Measurements from ENCODE around the gene ZER1. TPM values are rescaled to one million over a fixed set of nuclear protein-coding genes. Genes with fewer than 3 reads are reported as not detected.

ZER1 gene
- total RNA-seq, 1 experiment from 2014 or later, result 15.2 TPM

Other genes with a start within 250 kb of the ZER1 start
- 332 and 344 TPM in 2 replicates for gene SPTAN1, start 219.3 kb downstream of the ZER1 start, total RNA-seq (2022)
- 52.4 and 53.2 TPM in 2 replicates for gene DYNC2I2, start 115.1 kb downstream of the ZER1 start, total RNA-seq (2022)
- gene SET, start 82.7 kb downstream of the ZER1 start, total RNA-seq (2022), result 321 and 367 TPM in 2 replicates
- 6.8 and 7.7 TPM in 2 replicates for gene PKN3, start 69.4 kb downstream of the ZER1 start, total RNA-seq (2022)
- 35.4 and 36.5 TPM in 2 replicates for gene ZDHHC12, start 47.8 kb downstream of the ZER1 start, total RNA-seq (2022)
- gene TBC1D13, start 15.3 kb upstream of the ZER1 start, total RNA-seq (2022), result 16.6 and 18.2 TPM in 2 replicates
- gene ENDOG, start 46.6 kb upstream of the ZER1 start, total RNA-seq (2022), result 15.2 and 17.5 TPM in 2 replicates
- gene SPOUT1, start 57.9 kb upstream of the ZER1 start, total RNA-seq (2022), result 35.8 and 46.8 TPM in 2 replicates
- 3.7 and 4.1 TPM in 2 replicates for gene KYAT1, start 110.0 kb upstream of the ZER1 start, total RNA-seq (2022)
- gene LRRC8A, start 110.2 kb upstream of the ZER1 start, total RNA-seq (2022), result 28.7 and 29.9 TPM in 2 replicates
- 0.66 TPM in 1 of 2 replicates, not detected in the other for gene PHYHD1, start 149.1 kb upstream of the ZER1 start, total RNA-seq (2022)
- gene DOLK, start 175.7 kb upstream of the ZER1 start, total RNA-seq (2022), result 14.6 and 14.7 TPM in 2 replicates
- gene NUP188, start 175.8 kb upstream of the ZER1 start, total RNA-seq (2022), result 34.3 and 49.6 TPM in 2 replicates

All from Calu3 (cell line).